GM19467 (cell line): ENCODE data around the gene OSR1.
"Not testable (repeated sequence)": the region's sequence is repeated elsewhere in the genome, so short reads cannot be mapped to it uniquely, and the experiment has no call there.

ENCODE experiments used
- ATAC-seq: cut with Tn5 transposase; IDR thresholded peaks from one replicate; pipeline ENCODE4 v1.9.1; 2021; ENCODE audit warnings: mild to moderate bottlenecking, moderate library complexity; ENCODE audit not compliant: unreplicated experiment

OSR1 gene

DNA sequence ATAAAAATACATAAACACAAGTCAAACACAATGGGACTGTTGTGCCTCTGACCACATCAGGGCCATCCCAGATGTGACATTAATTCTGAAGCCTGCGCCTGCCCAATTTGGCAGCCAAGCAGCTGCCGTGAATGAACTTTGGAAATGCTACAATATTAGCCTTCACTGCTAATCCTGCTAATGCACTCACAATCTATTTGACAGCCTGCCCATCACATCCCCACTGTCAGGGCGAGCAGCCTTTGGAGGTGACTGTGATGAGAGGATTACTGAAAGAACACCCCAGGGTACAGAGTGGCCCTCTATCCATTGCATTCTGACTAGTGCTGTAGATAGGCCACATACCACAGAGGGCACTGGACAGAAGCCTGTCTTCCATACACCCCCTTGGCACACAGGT is 21.6 kb downstream of the OSR1 start:
- ATAC-seq = no peak

- no peak for ATAC-seq
These were observed 25.9 kb downstream of the OSR1 start for GRCh38 chr2:19332503-19332902.

DNA sequence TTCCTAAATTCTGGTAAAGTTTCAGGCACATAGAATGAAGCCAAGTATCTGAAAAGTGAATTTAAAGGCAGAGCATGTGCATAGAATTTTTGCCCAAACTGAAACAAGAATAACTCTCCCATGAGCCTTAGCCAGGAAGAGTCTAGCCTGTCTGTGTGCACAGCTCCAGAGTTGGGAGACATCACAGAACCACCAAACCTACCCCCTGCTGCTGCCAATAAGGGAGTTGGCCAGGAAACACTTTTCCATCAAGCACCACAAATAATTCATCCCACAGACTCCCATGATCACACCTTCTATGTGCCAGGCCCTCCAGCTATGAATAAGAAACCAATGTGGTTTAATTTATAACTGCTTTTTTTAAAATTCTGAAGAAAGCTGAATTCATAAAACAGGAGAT is 27.0 kb downstream of the OSR1 start:
- no peak for ATAC-seq

- no peak for ATAC-seq
These were observed 28.0 kb downstream of the OSR1 start for GRCh38 chr2:19330436-19330835.

- ATAC-seq = no peak
These were observed 29.0 kb downstream of the OSR1 start for GRCh38 chr2:19329445-19329844.

GRCh38 chr2:19327496-19327895 is 30.9 kb downstream of the OSR1 start:
- no peak for ATAC-seq

GRCh38 chr2:19321946-19322345 is 36.5 kb downstream of the OSR1 start:
- no peak for ATAC-seq

DNA sequence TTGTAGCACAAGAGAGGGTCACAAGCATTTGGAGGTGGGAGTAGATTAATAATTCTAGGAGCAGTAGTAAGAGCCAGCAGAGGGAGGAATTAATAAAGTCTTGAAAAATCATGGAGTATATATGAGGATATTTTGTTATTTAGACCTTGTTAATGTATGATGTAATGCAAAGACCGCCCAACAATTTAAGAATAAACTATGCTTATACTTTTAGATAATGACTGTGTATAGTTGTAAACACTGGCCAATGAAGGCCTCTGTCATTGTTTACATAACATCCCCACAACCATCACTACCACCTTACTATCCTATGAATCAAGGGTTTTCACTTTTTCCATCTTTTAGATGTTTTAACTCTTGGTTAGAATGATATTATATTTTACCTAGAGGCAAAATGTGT is 37.6 kb downstream of the OSR1 start:
- ATAC-seq = no peak

DNA sequence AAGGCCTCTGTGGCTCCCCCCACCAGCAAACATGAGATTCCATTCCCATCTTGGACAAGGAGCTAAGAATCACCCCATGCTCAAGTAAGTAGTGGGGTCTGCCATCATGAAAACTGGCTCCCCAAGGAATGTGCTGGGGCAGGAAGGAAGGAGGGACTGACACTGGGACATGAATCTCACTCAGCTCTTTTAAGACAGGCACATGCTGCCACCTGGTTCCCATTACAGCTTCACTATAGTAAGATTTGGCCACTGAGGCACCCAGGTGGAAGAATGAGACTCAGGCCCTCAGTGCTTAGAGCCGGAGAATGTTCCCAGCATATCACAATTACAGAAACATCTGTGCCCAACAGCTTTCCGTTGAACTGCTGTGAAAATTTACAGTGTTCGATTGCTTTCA is 38.7 kb downstream of the OSR1 start:
- ATAC-seq = no peak

DNA sequence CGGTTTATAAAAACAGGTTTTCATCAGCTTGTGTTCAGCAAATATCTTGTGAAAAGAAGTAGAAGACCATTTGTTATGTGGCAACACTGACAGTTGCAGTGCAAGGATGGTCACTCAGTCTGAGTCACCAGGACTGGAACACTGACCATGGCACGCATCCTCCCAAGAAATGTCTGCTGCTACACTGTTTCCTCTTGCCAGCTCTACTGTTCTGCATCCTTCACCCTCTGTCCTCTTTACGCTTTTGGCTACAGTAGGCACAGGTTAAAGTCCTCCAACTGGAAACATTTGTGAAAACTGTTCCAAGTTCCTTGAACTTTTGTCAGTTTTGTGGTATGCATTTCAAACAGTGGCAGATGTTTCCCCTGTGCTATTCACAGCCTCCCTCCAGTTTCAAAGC is 39.4 kb downstream of the OSR1 start:
- ATAC-seq = no peak

- no peak for ATAC-seq
These were observed 44.9 kb downstream of the OSR1 start for GRCh38 chr2:19313553-19313952.

- no peak for ATAC-seq
These were observed 45.5 kb downstream of the OSR1 start for GRCh38 chr2:19312949-19313348.

GRCh38 chr2:19306065-19306464 is 52.4 kb downstream of the OSR1 start:
- not testable (repeated sequence) for ATAC-seq

DNA sequence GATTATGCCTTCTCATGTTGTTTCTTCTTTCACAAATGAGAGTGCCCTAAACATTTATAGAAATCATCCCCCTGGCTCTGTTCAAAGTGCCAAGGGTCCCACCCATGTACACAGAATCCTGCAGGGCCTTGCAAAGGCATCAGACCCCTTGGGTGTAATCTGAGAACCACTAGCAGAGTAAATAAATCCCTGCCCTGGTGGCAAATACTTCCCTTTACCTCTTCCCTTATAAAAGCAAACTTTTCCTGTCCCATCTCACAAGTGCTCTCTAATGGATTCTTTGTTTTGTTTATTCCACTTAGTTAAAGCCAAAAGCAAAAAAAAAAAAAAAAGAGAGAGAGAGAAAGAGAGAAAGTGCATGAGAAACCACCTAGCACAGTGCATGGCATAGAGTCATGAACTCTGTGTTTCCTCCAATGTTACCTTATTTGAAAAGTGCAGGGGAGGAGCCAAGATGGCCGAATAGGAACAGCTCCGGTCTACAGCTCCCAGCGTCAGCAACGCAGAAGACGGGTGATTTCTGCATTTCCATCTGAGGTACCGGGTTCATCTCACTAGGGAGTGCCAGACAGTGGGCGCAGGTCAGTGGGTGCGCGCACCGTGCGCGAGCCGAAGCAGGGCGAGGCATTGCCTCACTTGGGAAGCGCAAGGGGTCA is 52.9 kb downstream of the OSR1 start:
- not testable (repeated sequence) for ATAC-seq

DNA sequence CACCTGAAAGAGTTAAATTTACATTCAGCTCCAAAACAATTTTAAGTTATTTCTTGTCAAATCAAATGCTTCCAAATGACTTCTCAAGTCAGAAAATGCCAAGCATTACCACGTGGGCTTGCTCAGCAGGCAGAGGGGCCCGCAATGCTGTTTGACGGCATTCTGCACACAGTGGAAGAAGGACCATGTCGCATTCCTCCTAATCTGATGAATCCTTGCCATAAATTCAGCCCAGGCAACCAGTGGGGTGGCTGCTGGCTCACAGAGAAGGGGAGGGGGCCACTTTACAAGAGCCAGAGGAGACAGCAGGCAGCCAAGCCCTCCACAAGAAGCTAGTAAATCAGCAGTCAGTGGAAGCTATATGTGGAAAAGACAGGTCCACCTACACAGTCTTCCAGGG is 56.7 kb downstream of the OSR1 start:
- ATAC-seq = no peak
